ENCODE data around the gene STK35.

Gene STK35

GRCh38 chr20:2108498-2108897 lies 6.9 kb downstream of the STK35 start:
- no peak for DNase-seq

GRCh38 chr20:2108987-2109386 lies 7.4 kb downstream of the STK35 start:
- no peak for DNase-seq

- DNase-seq = no peak
These were observed 8.0 kb downstream of the STK35 start for GRCh38 chr20:2109425-2110210.

- no peak for DNase-seq
These were observed 11.3 kb downstream of the STK35 start for GRCh38 chr20:2112910-2113309.

- DNase-seq = no peak
These were observed 12.7 kb downstream of the STK35 start for GRCh38 chr20:2114127-2114959.

- DNase-seq = no peak
These were observed 13.5 kb downstream of the STK35 start for GRCh38 chr20:2114990-2115681.

GRCh38 chr20:2116170-2116940 lies 14.7 kb downstream of the STK35 start:
- DNase-seq = no peak

GRCh38 chr20:2118783-2119182 lies 17.2 kb downstream of the STK35 start:
- DNase-seq = no peak

GRCh38 chr20:2122936-2123335 lies 21.3 kb downstream of the STK35 start:
- DNase-seq = no peak

GRCh38 chr20:2123720-2124119 lies 22.1 kb downstream of the STK35 start:
- DNase-seq = no peak

GRCh38 chr20:2124564-2125213 lies 23.1 kb downstream of the STK35 start:
- DNase-seq = no peak

GRCh38 chr20:2125474-2126112 lies 24.0 kb downstream of the STK35 start:
- no peak for DNase-seq

- no peak for DNase-seq
These were observed 25.6 kb downstream of the STK35 start for GRCh38 chr20:2127238-2127637.

GRCh38 chr20:2128542-2128941 lies 26.9 kb downstream of the STK35 start:
- no peak for DNase-seq

- no peak for DNase-seq
These were observed 28.5 kb downstream of the STK35 start for GRCh38 chr20:2130062-2130591.

- DNase-seq = no peak
These were observed 29.1 kb downstream of the STK35 start for GRCh38 chr20:2130683-2131082.

- DNase-seq = no peak
These were observed 29.7 kb downstream of the STK35 start for GRCh38 chr20:2131366-2131765.

GRCh38 chr20:2132461-2132901 lies 30.9 kb downstream of the STK35 start:
- no peak for DNase-seq

- no peak for DNase-seq
These were observed 31.9 kb downstream of the STK35 start for GRCh38 chr20:2133318-2134183.

- no peak for DNase-seq
These were observed 33.4 kb downstream of the STK35 start for GRCh38 chr20:2135013-2135412.
